OCI-LY3 (cell line): ENCODE data around the gene SCUBE3.

Experiments
- H2AFZ ChIP-seq: fragments of 200-600, 300-600 bp; shearing (Covaris generic); 2 replicates; pipeline ENCODE4 v1.6.0; 2014; ENCODE audit warnings: antibody characterized with exemption, low read depth, low read length
- H3K27ac ChIP-seq: fragments of 200-600, 300-600 bp; sonication (generic); 2 replicates; pipeline ENCODE4 v1.5.1; 2014; ENCODE audit warnings: mild to moderate bottlenecking, low read length, moderate library complexity, mixed read lengths
- H3K27me3 ChIP-seq: fragments of 200-600, 300-600 bp; sonication (generic); 2 replicates; pipeline ENCODE4 v1.6.1; 2014; ENCODE audit warnings: low read depth, low read length, mixed read lengths
- H3K36me3 ChIP-seq: fragments of 200-600, 300-600 bp; sonication (generic); replicated peaks from 2 replicates; pipeline ENCODE3; 2014; ENCODE audit warnings: low read depth, low read length, mixed read lengths
- H3K4me1 ChIP-seq: fragments of 300-600, 200-600 bp; sonication (generic); 2 replicates; pipeline ENCODE4 v1.6.1; 2014; ENCODE audit warnings: low read length, mixed read lengths
- H3K4me2 ChIP-seq: fragments of 200-600, 300-600 bp; sonication (generic); 2 replicates; pipeline ENCODE4 v1.6.1; 2014; ENCODE audit warnings: low read length, mixed read lengths
- H3K4me3 ChIP-seq: fragments of 300-600, 200-600 bp; sonication (generic); 2 replicates; pipeline ENCODE4 v1.5.1; 2014; ENCODE audit warnings: antibody characterized with exemption, mild to moderate bottlenecking, low read length, moderate library complexity
- H3K79me2 ChIP-seq: fragments of 300-600, 200-600 bp; shearing (Covaris generic); 2 replicates; pipeline ENCODE4 v1.6.1; 2014; ENCODE audit warnings: mild to moderate bottlenecking, low read length, mixed read lengths
- H3K9ac ChIP-seq: fragments of 300-600, 200-600 bp; shearing (Covaris generic); 2 replicates; pipeline ENCODE4 v1.6.0; 2014; ENCODE audit warnings: mild to moderate bottlenecking, low read length, moderate library complexity
- H3K9me3 ChIP-seq: fragments of 200-600, 300-600 bp; shearing (Covaris generic); 2 replicates; pipeline ENCODE4 v1.6.1; 2014; ENCODE audit warnings: low read length, mixed read lengths; ENCODE audit not compliant: insufficient read depth
- H4K20me1 ChIP-seq: fragments of 200-600, 300-600 bp; sonication (generic); 2 replicates; pipeline ENCODE4 v1.6.1; 2016; ENCODE audit warnings: low read length, mixed read lengths; ENCODE audit not compliant: insufficient read depth
- CTCF ChIP-seq: fragments of 200-600, 300-600 bp; sonication (generic); IDR thresholded peaks from 2 replicates; pipeline ENCODE4 v1.5.1; 2014; ENCODE audit warnings: antibody characterized with exemption, low read length, low read depth
- EZH2phosphoT487 ChIP-seq: fragments of 200-600 bp; shearing (Covaris generic); IDR thresholded peaks from 2 replicates; pipeline ENCODE4 v1.6.1; 2018; ENCODE audit warnings: antibody characterized with exemption, mixed run types, low read depth

SCUBE3 gene

GRCh38 chr6:35203152-35203670 lies 10.5 kb upstream of the SCUBE3 start:
- no peaks in the 10 kb centered on the region for H3K36me3 ChIP-seq
- no peak overlapping the region for H3K4me3 ChIP-seq
- H3K4me1 ChIP-seq: no peaks in the 10 kb centered on the region
- H3K27ac ChIP-seq: no peak overlapping the region
- no peak overlapping the region for H2AFZ ChIP-seq
- TF ChIP-seq CTCF (no peak), EZH2phosphoT487 (no peak)
- no peaks in the 10 kb centered on the region for H3K79me2 ChIP-seq
- no peaks in the 10 kb centered on the region for H4K20me1 ChIP-seq
- H3K4me2 ChIP-seq: no peak overlapping the region
- H3K27me3 ChIP-seq: peaks cover 18% of the 10 kb centered on the region
- H3K9me3 ChIP-seq: no peaks in the 10 kb centered on the region
- no peak overlapping the region for H3K9ac ChIP-seq

GRCh38 chr6:35203680-35204079 lies 10.1 kb upstream of the SCUBE3 start:
- no peaks in the 10 kb centered on the region for H4K20me1 ChIP-seq
- peaks cover 18% of the 10 kb centered on the region for H3K27me3 ChIP-seq
- no peaks in the 10 kb centered on the region for H3K79me2 ChIP-seq
- H3K36me3 ChIP-seq: no peaks in the 10 kb centered on the region
- H3K9me3 ChIP-seq: no peaks in the 10 kb centered on the region
- H3K4me2 ChIP-seq: no peak overlapping the region
- no peak overlapping the region for H3K4me3 ChIP-seq
- no peak overlapping the region for H2AFZ ChIP-seq
- H3K27ac ChIP-seq: no peak overlapping the region
- TF ChIP-seq EZH2phosphoT487 (no peak), CTCF (no peak)
- no peak overlapping the region for H3K9ac ChIP-seq
- H3K4me1 ChIP-seq: no peaks in the 10 kb centered on the region

DNA sequence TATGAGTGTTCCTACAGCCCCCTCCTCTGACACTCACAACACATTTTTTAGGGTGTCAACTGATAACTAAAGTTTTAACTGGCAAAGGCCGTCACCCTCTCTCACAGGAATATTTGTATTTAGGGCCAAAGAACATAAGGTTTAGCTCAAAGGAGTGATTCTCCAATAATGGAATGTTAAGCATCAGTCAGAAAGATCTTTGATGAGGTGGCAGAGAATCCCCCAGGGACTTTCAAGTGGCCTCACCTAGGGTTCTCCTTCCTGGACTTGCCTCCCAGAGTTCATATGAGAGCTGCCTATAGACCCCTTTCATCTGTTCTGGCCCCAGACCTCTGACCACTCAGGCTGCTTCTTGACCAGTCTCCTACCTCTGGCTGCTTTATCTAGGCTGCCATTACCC lies 7.4 kb upstream of the SCUBE3 start:
- Histone ChIP-seq H3K27ac (no peak overlapping the region), H3K4me3 (no peak overlapping the region), H2AFZ (no peak overlapping the region), H4K20me1 (no peaks in the 10 kb centered on the region), H3K36me3 (no peaks in the 10 kb centered on the region), H3K4me1 (no peaks in the 10 kb centered on the region), H3K79me2 (no peaks in the 10 kb centered on the region), H3K9me3 (no peaks in the 10 kb centered on the region), H3K9ac (no peak overlapping the region), H3K27me3 (peaks cover 18% of the 10 kb centered on the region), H3K4me2 (no peak overlapping the region)
- TF ChIP-seq CTCF (no peak), EZH2phosphoT487 (no peak)

GRCh38 chr6:35208419-35208818 lies 5.3 kb upstream of the SCUBE3 start:
- TF ChIP-seq EZH2phosphoT487 (no peak), CTCF (no peak)
- H3K9me3 ChIP-seq: no peaks in the 10 kb centered on the region
- H3K79me2 ChIP-seq: no peaks in the 10 kb centered on the region
- no peak overlapping the region for H3K4me2 ChIP-seq
- H3K27me3 ChIP-seq: peaks cover 18% of the 10 kb centered on the region
- no peak overlapping the region for H3K4me3 ChIP-seq
- H3K27ac ChIP-seq: no peak overlapping the region
- no peak overlapping the region for H3K9ac ChIP-seq
- no peaks in the 10 kb centered on the region for H3K4me1 ChIP-seq
- no peaks in the 10 kb centered on the region for H4K20me1 ChIP-seq
- no peaks in the 10 kb centered on the region for H3K36me3 ChIP-seq
- H2AFZ ChIP-seq: no peak overlapping the region
